Measurements from ENCODE around the gene BOD1.

The BOD1 gene

GRCh38 chr5:173637340-173637739 lies 20.9 kb upstream of the BOD1 start:
- POLR2A ChIA-PET: no interaction called here
- no peak for TF ChIP-seq CTCF (IDR thresholded peaks at IDR 0.05; ENCODE audit: insufficient read depth, low read length, missing control alignments)
- no peak overlapping the region for H3K4me3 ChIP-seq (ENCODE audit: low read depth, low read length)
- no peak for DNase-seq (ENCODE audit: low read depth, low spot score)
- CTCF ChIA-PET: interaction anchor here (0.7 to 1.8 kb wide), 5 partner anchors 8 to 675 kb away, joined by 3 to 7 read pairs (median 4); no protein-coding TSS in a partner anchor

- DNase-seq (ENCODE audit: low read depth, low spot score): no peak
- H3K4me3 ChIP-seq (ENCODE audit: low read depth, low read length): no peak overlapping the region
- TF ChIP-seq CTCF (IDR thresholded peaks at IDR 0.05; ENCODE audit: insufficient read depth, low read length, missing control alignments): no peak
- CTCF ChIA-PET: interaction anchor here (1.6 to 2.5 kb wide), 2 partner anchors 10 to 337 kb away, joined by 4 to 10 read pairs; no protein-coding TSS in a partner anchor
- POLR2A ChIA-PET: no interaction called here
Observed at GRCh38 chr5:173634465-173634983, 18.1 kb upstream of the BOD1 start.

- TF ChIP-seq CTCF (IDR thresholded peaks at IDR 0.05; ENCODE audit: insufficient read depth, low read length, missing control alignments): no peak
- CTCF ChIA-PET: interaction anchor here (0.6 to 2.5 kb wide), 5 partner anchors 9 to 903 kb away, joined by 3 to 10 read pairs (median 5); no protein-coding TSS in a partner anchor
- H3K4me3 ChIP-seq (ENCODE audit: low read depth, low read length): no peak overlapping the region
- POLR2A ChIA-PET: no interaction called here
- no peak for DNase-seq (ENCODE audit: low read depth, low spot score)
Observed at GRCh38 chr5:173633304-173633703, 16.9 kb upstream of the BOD1 start.

GRCh38 chr5:173631478-173631877 lies 15.0 kb upstream of the BOD1 start:
- no peak for DNase-seq (ENCODE audit: low read depth, low spot score)
- no peak for TF ChIP-seq CTCF (IDR thresholded peaks at IDR 0.05; ENCODE audit: insufficient read depth, low read length, missing control alignments)
- no peak overlapping the region for H3K4me3 ChIP-seq (ENCODE audit: low read depth, low read length)
- ChIA-PET CTCF (interaction anchor here (2.0 kb wide), 1 partner anchor 342 kb away, joined by 8 read pairs; no protein-coding TSS in a partner anchor), POLR2A (no interaction called here)

GRCh38 chr5:173630724-173631365 lies 14.4 kb upstream of the BOD1 start:
- no peak overlapping the region for H3K4me3 ChIP-seq (ENCODE audit: low read depth, low read length)
- ChIA-PET CTCF (interaction anchor here (1.2 to 2.9 kb wide), 6 partner anchors 9 to 681 kb away, joined by 3 to 10 read pairs (median 4); partner anchors contain the start of gene BOD1), POLR2A (no interaction called here)

More at GRCh38 chr5:173630724-173631365, 14.4 kb upstream of the BOD1 start:
- no peak for TF ChIP-seq CTCF (IDR thresholded peaks at IDR 0.05; ENCODE audit: insufficient read depth, low read length, missing control alignments)
- DNase-seq (ENCODE audit: low read depth, low spot score): no peak
